CD4-positive, CD25-positive, alpha-beta regulatory T cell (primary cell): ENCODE measurements around the gene TBC1D10A. TPM values are rescaled to one million over a fixed set of nuclear protein-coding genes. Genes with fewer than 3 reads are reported as not detected.
"Not testable (repeated sequence)": the region's sequence is repeated elsewhere in the genome, so short reads cannot be mapped to it uniquely, and the experiment has no call there.

Source experiments
- ATAC-seq, 2 donors: fragments of 150-1000 bp; cut with Tn5 transposase; one replicate each; pipeline ENCODE4 v1.10.0; 2021; ENCODE audit warnings: low read depth in 2 of 2, moderate number of reproducible peaks in 2 of 2, moderate library complexity in 1 of 2
- DNase-seq, 3 donors: peaks; one replicate each; pipeline versions ENCODE4 v3.0.0 to v3.0.0-alpha.2; 2012 to 2022; ENCODE audit warnings: mixed read lengths in 1 of 3
- H3K27ac ChIP-seq: one replicate; pipeline ENCODE4 v1.7.0; 2013; ENCODE audit warnings: mild to moderate bottlenecking, low read length; ENCODE audit not compliant: insufficient read depth, poor library complexity, severe bottlenecking
- H3K27me3 ChIP-seq: one replicate; pipeline ENCODE4 v1.7.0; 2013; ENCODE audit warnings: low read length; ENCODE audit not compliant: control insufficient read depth, insufficient read depth
- H3K36me3 ChIP-seq: one replicate; pipeline ENCODE4 v1.7.0; 2013; ENCODE audit warnings: mild to moderate bottlenecking, low read length, moderate library complexity; ENCODE audit not compliant: control insufficient read depth, insufficient read depth
- H3K4me1 ChIP-seq: 2 replicates; pipeline ENCODE4 v1.7.0; 2013; ENCODE audit warnings: mild to moderate bottlenecking, low read length; ENCODE audit not compliant: insufficient read depth, control insufficient read depth, poor library complexity, severe bottlenecking
- H3K4me3 ChIP-seq: one replicate; pipeline ENCODE4 v1.7.0; 2013; ENCODE audit warnings: low read depth, mild to moderate bottlenecking, low read length, moderate library complexity
- H3K9me3 ChIP-seq, 2 experiments: 1 replicate in 1 of 2; 2 replicates in 1 of 2; pipeline ENCODE4 v1.7.0; 2013; ENCODE audit warnings: low read length in 2 of 2, mild to moderate bottlenecking in 1 of 2, moderate library complexity in 1 of 2; ENCODE audit not compliant: control insufficient read depth in 2 of 2
- H3K27ac Mint-ChIP-seq, 3 donors: one replicate each; pipeline ENCODE4 v1.8.0; 2020 to 2022; ENCODE audit warnings: mild to moderate bottlenecking in 3 of 3, mixed read lengths in 3 of 3, moderate library complexity in 2 of 3
- H3K27me3 Mint-ChIP-seq: one replicate; pipeline ENCODE4 v1.8.0; 2022; ENCODE audit warnings: mild to moderate bottlenecking, mixed read lengths
- H3K36me3 Mint-ChIP-seq: one replicate; pipeline ENCODE4 v1.8.0; 2020; ENCODE audit warnings: mixed read lengths
- H3K4me1 Mint-ChIP-seq, 4 donors: one replicate each; pipeline ENCODE4 v1.8.0; 2020 to 2022; ENCODE audit warnings: mixed read lengths in 4 of 4, mild to moderate bottlenecking in 1 of 4
- H3K4me3 Mint-ChIP-seq, 4 donors: one replicate each; pipeline ENCODE4 v1.8.0; 2020 to 2022; ENCODE audit warnings: mild to moderate bottlenecking in 4 of 4, mixed read lengths in 4 of 4, moderate library complexity in 3 of 4
- H3K9me3 Mint-ChIP-seq, 7 donors: one replicate each; pipeline ENCODE4 v1.8.0; 2020 to 2022; ENCODE audit warnings: mixed read lengths in 7 of 7, mild to moderate bottlenecking in 3 of 7, moderate library complexity in 2 of 7
- polyA plus RNA-seq, 4 donors: library from polyadenylated mRNA; unstranded; fragments of 300-500 nt; fragmentation: Illumina TruSeq; gene quantifications; one replicate each; pipeline ENCODE4 v1.2.3, GENCODE V29; 2021
- total RNA-seq: library from RNA; stranded (reverse); gene quantifications from one replicate; pipeline ENCODE4 v1.2.3, GENCODE V29; 2022

The TBC1D10A gene
- total and polyA plus RNA-seq, 5 donors from 2014 or later, result 44.2 to 67.5 (median 47.8) TPM

DNA sequence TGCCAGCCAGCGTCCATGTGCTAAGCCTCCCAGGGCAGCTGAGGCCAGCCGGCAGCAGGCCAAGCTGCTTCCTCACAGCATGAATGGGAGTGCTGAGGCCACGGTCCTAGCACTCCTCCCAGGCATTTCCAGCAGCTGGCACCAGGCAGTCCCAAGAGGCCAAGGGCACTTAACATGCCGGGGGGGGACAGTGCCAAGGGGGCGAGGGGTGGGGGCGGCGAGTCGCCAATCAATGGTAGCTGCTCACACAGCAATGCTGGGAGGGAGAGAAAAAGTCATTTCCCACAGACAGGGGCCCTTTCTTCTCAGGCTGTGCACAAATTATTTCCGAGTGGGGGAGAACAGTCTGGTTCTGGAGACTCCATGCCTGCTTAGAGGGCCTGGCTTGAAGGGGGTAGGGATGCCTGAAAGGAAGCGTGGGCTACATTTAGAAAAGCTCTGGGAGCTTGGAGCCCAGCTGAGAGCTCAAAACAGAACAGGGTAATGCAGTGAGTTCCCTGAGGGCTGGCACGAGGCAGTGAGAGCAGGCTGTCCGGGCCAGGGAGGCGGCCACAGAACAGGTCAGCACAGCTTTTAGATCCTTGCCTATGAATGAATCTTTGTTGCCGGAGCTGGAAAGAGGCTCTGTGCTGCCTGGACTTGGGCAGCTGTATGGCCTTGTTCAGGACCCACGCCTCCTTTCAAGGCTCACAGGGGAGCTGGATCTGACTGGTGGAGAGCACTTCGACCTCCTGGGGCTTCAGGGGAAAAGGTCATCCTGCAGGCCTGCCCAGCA, 14.4 kb upstream of the TBC1D10A start:
- Mint-ChIP-seq H3K36me3 (peaks cover 44% of the 10 kb centered on the region), H3K27ac (peak overlapping the region in 1 of 3 donors; percentile 44), H3K4me1 (peaks cover 0 to 18% (median 4%) of the 10 kb centered on the region in 4 donors), H3K27me3 (no peaks in the 10 kb centered on the region), H3K4me3 (no peak overlapping the region), H3K9me3 (no peaks in the 10 kb centered on the region)
- no peaks in the 10 kb centered on the region for H3K9me3 ChIP-seq
- ATAC-seq (no peak), DNase-seq (no peak)
- no peak overlapping the region for H3K27ac ChIP-seq
- no peaks in the 10 kb centered on the region for H3K27me3 ChIP-seq
- H3K4me1 ChIP-seq, result no peaks in the 10 kb centered on the region
- no peak overlapping the region for H3K4me3 ChIP-seq
- peaks cover 98% of the 10 kb centered on the region for H3K36me3 ChIP-seq

DNA sequence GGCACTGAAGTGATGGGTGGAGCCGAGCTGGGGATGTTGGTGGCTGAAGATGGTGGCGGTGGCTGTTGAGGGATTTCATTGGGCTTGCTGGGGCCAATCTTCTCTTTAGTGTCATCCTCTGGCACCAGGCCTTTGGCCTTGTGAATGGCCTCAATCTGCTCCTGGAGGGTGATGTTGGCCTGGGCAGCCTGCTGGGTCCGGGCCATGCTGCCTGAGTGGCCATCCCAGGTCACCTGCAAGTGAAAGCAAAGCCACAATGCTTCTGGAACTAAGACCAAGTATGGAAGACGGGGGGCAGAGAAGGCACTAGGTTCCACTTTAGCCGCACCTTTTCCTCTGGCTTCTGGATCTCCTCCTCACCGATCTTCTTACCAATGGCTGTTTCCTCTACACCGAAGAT, 12.1 kb upstream of the TBC1D10A start:
- peaks cover 46% of the 10 kb centered on the region for H3K36me3 Mint-ChIP-seq
- DNase-seq (no peak), ATAC-seq (no peak)
- Histone ChIP-seq H3K4me1 (no peaks in the 10 kb centered on the region), H3K36me3 (peaks cover 98% of the 10 kb centered on the region), H3K9me3 (no peaks in the 10 kb centered on the region), H3K27ac (no peak overlapping the region), H3K4me3 (no peak overlapping the region), H3K27me3 (no peaks in the 10 kb centered on the region)
- no peak overlapping the region for H3K27ac Mint-ChIP-seq
- H3K4me3 Mint-ChIP-seq, result no peak overlapping the region
- no peaks in the 10 kb centered on the region for H3K9me3 Mint-ChIP-seq
- H3K27me3 Mint-ChIP-seq, result no peaks in the 10 kb centered on the region
- H3K4me1 Mint-ChIP-seq, result peaks cover 0 to 4% (median 1%) of the 10 kb centered on the region in 4 donors

DNA sequence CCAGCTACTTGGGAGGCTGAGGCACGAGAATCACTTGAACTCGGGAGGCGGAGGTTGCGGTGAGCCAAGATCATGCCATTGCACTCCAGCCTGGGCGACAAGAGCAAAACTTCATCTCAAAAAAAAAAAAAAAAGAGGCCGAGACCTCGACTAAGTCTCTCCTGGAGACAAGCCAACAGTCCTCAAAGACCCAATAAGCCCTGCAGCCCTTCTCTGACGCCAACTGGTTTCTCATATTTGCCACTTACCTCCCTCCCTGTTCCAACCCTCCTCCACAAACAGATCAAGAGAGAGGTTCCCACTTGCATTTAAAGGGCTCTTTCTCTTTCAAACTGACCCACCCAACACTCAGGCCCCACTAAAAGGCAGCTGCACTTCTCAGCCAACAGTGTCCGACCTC, 11.6 kb upstream of the TBC1D10A start:
- H3K9me3 Mint-ChIP-seq, DNase-seq, H3K27me3 Mint-ChIP-seq, H3K4me1 Mint-ChIP-seq, H3K27ac ChIP-seq, H3K4me3 ChIP-seq, H3K4me3 Mint-ChIP-seq, H3K9me3 ChIP-seq, H3K4me1 ChIP-seq, ATAC-seq, H3K27me3 ChIP-seq: not testable (repeated sequence)
- Mint-ChIP-seq H3K36me3 (peaks cover 47% of the 10 kb centered on the region), H3K27ac (peak overlapping the region in 1 of 3 donors; percentile 20)
- H3K36me3 ChIP-seq, result peaks cover 98% of the 10 kb centered on the region

DNA sequence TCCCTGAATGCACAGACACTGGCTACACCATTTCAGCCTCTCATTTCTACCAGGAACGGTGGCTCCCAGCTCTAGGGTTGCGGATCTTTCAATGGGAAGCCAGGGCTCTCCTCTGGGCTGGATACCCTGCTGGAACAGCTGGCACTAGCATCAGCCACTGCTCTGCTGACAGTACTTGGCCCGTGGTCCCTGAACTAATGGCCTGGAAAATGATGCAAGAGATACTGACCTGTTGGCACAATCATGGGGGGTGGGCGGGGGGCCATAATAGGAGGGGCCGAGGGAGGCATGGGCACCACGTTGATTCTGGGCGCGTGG, 10.7 kb upstream of the TBC1D10A start:
- H3K9me3 Mint-ChIP-seq, result no peaks in the 10 kb centered on the region
- Histone ChIP-seq H3K27me3 (no peaks in the 10 kb centered on the region), H3K36me3 (peaks cover 98% of the 10 kb centered on the region), H3K27ac (no peak overlapping the region), H3K4me1 (no peaks in the 10 kb centered on the region), H3K9me3 (no peaks in the 10 kb centered on the region), H3K4me3 (no peak overlapping the region)
- H3K4me1 Mint-ChIP-seq, result peaks cover 0 to 7% (median 1%) of the 10 kb centered on the region in 4 donors
- ATAC-seq (no peak), DNase-seq (no peak)
- H3K27ac Mint-ChIP-seq, result no peak overlapping the region
- H3K27me3 Mint-ChIP-seq, result no peaks in the 10 kb centered on the region
- H3K36me3 Mint-ChIP-seq, result peaks cover 42% of the 10 kb centered on the region
- no peak overlapping the region for H3K4me3 Mint-ChIP-seq

DNA sequence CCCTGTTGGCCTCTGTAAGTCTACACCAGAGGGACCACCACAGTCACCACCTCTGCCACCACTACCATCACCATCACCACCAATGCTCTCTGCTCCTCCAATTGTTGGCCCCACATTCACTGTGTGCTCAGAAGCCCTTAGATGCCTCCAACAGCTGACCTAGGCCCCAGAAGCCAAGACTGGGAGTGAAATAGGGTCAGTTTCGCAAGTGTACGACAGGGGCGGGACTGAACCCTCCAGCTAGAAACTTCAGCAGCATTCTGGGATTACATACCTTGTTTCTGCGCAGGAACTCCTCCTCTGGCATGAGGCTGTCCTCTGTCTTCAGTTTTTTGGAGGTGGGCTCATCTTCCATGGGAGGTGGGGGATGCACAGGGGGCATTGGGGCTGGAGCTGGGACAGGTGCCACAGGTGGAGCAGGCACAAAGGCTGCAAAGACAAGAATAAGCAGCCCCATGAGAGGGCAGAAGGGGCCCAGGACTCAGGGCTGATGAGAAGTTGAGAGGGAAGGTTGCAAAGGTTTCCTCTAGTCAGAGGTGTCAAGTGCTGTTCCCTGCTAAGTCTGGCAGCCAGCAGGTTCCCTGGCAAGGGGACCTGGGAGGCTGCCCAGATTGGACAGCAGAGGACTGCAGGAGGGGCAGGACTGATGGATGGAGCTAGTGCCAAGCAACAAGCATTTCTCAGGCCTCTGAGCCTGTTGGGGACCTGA, 10.2 kb upstream of the TBC1D10A start:
- no peaks in the 10 kb centered on the region for H3K4me1 ChIP-seq
- peaks cover 98% of the 10 kb centered on the region for H3K36me3 ChIP-seq
- peaks cover 0 to 7% (median 1%) of the 10 kb centered on the region in 4 donors for H3K4me1 Mint-ChIP-seq
- no peaks in the 10 kb centered on the region for H3K27me3 Mint-ChIP-seq
- peak overlapping the region in 1 of 3 donors; percentile 83 for H3K27ac Mint-ChIP-seq
- no peaks in the 10 kb centered on the region for H3K9me3 ChIP-seq
- H3K27me3 ChIP-seq, result no peaks in the 10 kb centered on the region
- H3K27ac ChIP-seq, result no peak overlapping the region
- DNase-seq (no peak), ATAC-seq (no peak)
- no peaks in the 10 kb centered on the region for H3K9me3 Mint-ChIP-seq
- no peak overlapping the region for H3K4me3 ChIP-seq
- peaks cover 37% of the 10 kb centered on the region for H3K36me3 Mint-ChIP-seq
- H3K4me3 Mint-ChIP-seq, result no peak overlapping the region

DNA sequence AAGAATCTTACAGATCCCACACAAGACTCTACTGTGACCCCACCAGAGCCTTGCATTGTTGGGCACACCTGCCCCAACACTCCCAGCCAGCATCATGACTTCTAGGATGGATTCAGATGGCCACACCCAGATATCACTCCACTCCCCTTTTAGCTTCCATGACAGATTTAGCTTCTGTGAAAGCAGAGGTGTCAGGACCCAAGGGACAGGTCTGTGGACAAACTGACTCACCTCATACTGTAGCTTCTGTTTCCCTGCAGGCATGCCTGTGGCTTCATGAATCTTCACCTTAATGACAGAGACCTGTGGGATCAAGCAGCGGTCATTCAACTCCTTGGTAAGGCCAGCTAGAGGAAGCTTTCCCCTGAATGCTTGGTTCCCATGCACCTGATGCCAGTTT, 8.5 kb upstream of the TBC1D10A start:
- H3K36me3 Mint-ChIP-seq, result peaks cover 39% of the 10 kb centered on the region
- H3K27ac ChIP-seq, result no peak overlapping the region

DNA sequence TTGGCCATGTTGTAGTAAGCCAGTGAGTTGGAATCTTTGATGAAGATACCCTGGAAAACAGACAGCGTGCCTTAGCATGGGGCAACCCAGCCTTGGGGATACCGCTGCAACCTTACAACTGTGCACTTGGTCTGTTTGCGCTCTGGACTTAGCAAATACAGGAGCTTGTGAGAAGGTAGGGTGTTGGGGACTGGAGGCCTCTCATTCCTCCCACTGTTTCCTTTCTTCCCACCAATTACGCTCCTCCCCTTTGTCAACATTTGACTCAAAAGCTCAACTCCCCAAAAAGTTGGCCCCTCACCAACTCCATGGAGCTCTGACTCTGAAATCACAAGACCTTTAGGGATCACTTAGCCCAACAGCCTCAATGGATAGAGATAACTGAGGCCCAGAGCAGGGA, 7.9 kb upstream of the TBC1D10A start:
- Mint-ChIP-seq H3K4me3 (no peak overlapping the region), H3K9me3 (no peaks in the 10 kb centered on the region), H3K27me3 (no peaks in the 10 kb centered on the region), H3K36me3 (peaks cover 43% of the 10 kb centered on the region), H3K4me1 (peaks cover 0 to 7% (median 5%) of the 10 kb centered on the region in 4 donors), H3K27ac (peak overlapping the region in 1 of 3 donors; percentile 67)
- H3K27ac ChIP-seq, result no peak overlapping the region
- peaks cover 80% of the 10 kb centered on the region for H3K36me3 ChIP-seq
- H3K4me3 ChIP-seq, result no peak overlapping the region
- H3K9me3 ChIP-seq, result no peaks in the 10 kb centered on the region
- no peaks in the 10 kb centered on the region for H3K4me1 ChIP-seq
- no peaks in the 10 kb centered on the region for H3K27me3 ChIP-seq
- ATAC-seq, result no peak
- DNase-seq, result no peak

More for the DNA sequence above, 8.5 kb upstream of the TBC1D10A start:
- Histone ChIP-seq H3K9me3 (no peaks in the 10 kb centered on the region), H3K4me1 (no peaks in the 10 kb centered on the region), H3K4me3 (no peak overlapping the region), H3K36me3 (peaks cover 86% of the 10 kb centered on the region), H3K27me3 (no peaks in the 10 kb centered on the region)
- Mint-ChIP-seq H3K4me1 (peaks cover 0 to 7% (median 5%) of the 10 kb centered on the region in 4 donors), H3K4me3 (no peak overlapping the region), H3K27ac (peak overlapping the region in 1 of 3 donors; percentile 67), H3K9me3 (no peaks in the 10 kb centered on the region), H3K27me3 (no peaks in the 10 kb centered on the region)
- ATAC-seq, result no peak
- DNase-seq, result no peak
